NCI-H2196 treated with DMSO at 0.1 percent for 48 hours (cell line): Measurements from ENCODE around the gene USP17L25.
"Not testable (repeated sequence)": the region's sequence is repeated elsewhere in the genome, so short reads cannot be mapped to it uniquely, and the experiment has no call there.

ENCODE experiments used
- DNase-seq: peaks from one replicate; lab custom pipeline; 2025; ENCODE audit not compliant: unreplicated experiment; lab: John Stamatoyannopoulos, UW

Gene USP17L25, protein sequence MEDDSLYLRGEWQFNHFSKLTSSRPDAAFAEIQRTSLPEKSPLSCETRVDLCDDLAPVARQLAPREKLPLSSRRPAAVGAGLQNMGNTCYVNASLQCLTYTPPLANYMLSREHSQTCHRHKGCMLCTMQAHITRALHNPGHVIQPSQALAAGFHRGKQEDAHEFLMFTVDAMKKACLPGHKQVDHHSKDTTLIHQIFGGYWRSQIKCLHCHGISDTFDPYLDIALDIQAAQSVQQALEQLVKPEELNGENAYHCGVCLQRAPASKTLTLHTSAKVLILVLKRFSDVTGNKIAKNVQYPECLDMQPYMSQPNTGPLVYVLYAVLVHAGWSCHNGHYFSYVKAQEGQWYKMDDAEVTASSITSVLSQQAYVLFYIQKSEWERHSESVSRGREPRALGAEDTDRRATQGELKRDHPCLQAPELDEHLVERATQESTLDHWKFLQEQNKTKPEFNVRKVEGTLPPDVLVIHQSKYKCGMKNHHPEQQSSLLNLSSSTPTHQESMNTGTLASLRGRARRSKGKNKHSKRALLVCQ

GRCh38 chr4:9329611-9330010, at the start of gene USP17L25:
Gene USP17L25, plus strand, starts transcription at chr4:9329911. Its CDS starts 0 bp downstream, at chr4:9329911.
- DNase-seq = not testable (repeated sequence)

GRCh38 chr4:9324191-9324590, 5.5 kb upstream of the USP17L25 start:
- DNase-seq = not testable (repeated sequence)

- not testable (repeated sequence) for DNase-seq
Measured at GRCh38 chr4:9324865-9325264, 4.8 kb upstream of the USP17L25 start, which contains the start of gene USP17L24. Gene USP17L24, plus strand, starts transcription at chr4:9325165. Its CDS starts 0 bp downstream, at chr4:9325165.

GRCh38 chr4:9334358-9334757, 4.6 kb downstream of the USP17L25 start, which contains the start of gene USP17L26:
Gene USP17L26, plus strand, starts transcription at chr4:9334658. Its CDS starts 0 bp downstream, at chr4:9334658.
- DNase-seq = not testable (repeated sequence)

GRCh38 chr4:9339103-9339502, 9.4 kb downstream of the USP17L25 start, which contains the start of gene USP17L5:
Gene USP17L5, plus strand, starts transcription at chr4:9339403. Its CDS starts 0 bp downstream, at chr4:9339403.
- not testable (repeated sequence) for DNase-seq

- not testable (repeated sequence) for DNase-seq
Measured at GRCh38 chr4:9343848-9344247, 14.1 kb downstream of the USP17L25 start, which contains the start of gene USP17L27. Gene USP17L27, plus strand, starts transcription at chr4:9344148. Its CDS starts 0 bp downstream, at chr4:9344148.

DNA sequence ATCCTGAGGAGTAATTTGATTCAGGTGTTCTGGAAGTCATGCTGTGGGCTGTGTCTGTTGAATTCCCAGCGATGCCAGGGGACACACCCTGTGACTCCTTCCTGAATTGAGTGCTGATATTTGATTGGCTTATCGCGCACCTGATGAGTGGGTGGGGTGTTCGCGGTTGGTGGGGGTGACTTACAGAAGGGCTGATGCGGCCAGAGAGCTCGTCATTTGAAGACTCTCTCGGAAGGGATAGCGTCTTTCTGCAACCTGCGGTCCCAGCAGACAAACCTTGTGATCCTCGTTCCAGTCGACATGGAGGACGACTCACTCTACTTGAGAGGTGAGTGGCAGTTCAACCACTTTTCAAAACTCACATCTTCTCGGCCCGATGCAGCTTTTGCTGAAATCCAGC, 18.9 kb downstream of the USP17L25 start, which contains the start of gene USP17L28:
TSS of gene USP17L28 (plus strand) at position 301 of the 400 bp plus-strand sequence. CDS start at position 301, 0 bp downstream.
- not testable (repeated sequence) for DNase-seq

DNA sequence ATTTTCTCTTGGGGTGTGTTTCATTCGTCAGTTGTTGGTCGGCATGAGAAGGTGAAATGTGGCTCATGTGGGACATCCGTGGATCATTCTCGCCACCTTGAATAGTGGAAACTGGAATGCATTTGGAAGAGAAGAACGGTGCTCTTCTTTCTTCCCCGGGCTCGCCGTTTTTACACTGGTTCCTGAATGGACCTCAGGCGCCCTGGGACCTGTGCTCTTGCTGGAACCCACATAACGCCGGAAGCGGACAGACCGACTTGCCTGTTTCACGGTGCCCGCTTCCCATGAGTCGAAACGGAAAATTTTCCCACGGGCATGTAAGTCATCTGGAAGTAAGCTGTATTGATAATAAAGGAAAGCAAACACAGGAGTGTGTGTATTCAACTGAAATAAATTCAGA, 21.2 kb downstream of the USP17L25 start:
- DNase-seq = not testable (repeated sequence)

DNA sequence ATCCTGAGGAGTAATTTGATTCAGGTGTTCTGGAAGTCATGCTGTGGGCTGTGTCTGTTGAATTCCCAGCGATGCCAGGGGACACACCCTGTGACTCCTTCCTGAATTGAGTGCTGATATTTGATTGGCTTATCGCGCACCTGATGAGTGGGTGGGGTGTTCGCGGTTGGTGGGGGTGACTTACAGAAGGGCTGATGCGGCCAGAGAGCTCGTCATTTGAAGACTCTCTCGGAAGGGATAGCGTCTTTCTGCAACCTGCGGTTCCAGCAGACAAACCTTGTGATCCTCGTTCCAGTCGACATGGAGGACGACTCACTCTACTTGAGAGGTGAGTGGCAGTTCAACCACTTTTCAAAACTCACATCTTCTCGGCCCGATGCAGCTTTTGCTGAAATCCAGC, 23.6 kb downstream of the USP17L25 start, which contains the start of gene USP17L29:
TSS of gene USP17L29 (plus strand) at position 301 of the 400 bp plus-strand sequence. CDS start at position 301, 0 bp downstream.
- not testable (repeated sequence) for DNase-seq

GRCh38 chr4:9362829-9363228, 33.1 kb downstream of the USP17L25 start, which contains the start of gene USP17L30:
Gene USP17L30, plus strand, starts transcription at chr4:9363129. Its CDS starts 0 bp downstream, at chr4:9363129.
- DNase-seq = not testable (repeated sequence)

GRCh38 chr4:9379881-9380280, 50.2 kb downstream of the USP17L25 start:
- DNase-seq = not testable (repeated sequence)
